Activated CD4-positive, alpha-beta T cell treated with anti-CD3 and anti-CD28 coated beads, Interleukin-2, amount 50 U/mL, for 16 hours (primary cell): Measurements from ENCODE around the gene CYP21A2.
"Not testable (repeated sequence)": the region's sequence is repeated elsewhere in the genome, so short reads cannot be mapped to it uniquely, and the experiment has no call there.

Source experiments
- DNase-seq: peaks from one replicate; pipeline ENCODE4 v3.0.0-alpha.2; 2020

The CYP21A2 gene

GRCh38 chr6:32035283-32036013 is 2.8 kb upstream of the CYP21A2 start:
- DNase-seq, result not testable (repeated sequence)

GRCh38 chr6:32037136-32037535 is 1.1 kb upstream of the CYP21A2 start:
- DNase-seq, result not testable (repeated sequence)

- not testable (repeated sequence) for DNase-seq
Measured at GRCh38 chr6:32038878-32039277, 663 bp downstream of the CYP21A2 start.

GRCh38 chr6:32039321-32040274 is 1.4 kb downstream of the CYP21A2 start:
- not testable (repeated sequence) for DNase-seq

GRCh38 chr6:32040299-32041049 is 2.3 kb downstream of the CYP21A2 start:
- not testable (repeated sequence) for DNase-seq

- DNase-seq, result not testable (repeated sequence)
Measured at GRCh38 chr6:32041050-32041321, 2.8 kb downstream of the CYP21A2 start.

DNA sequence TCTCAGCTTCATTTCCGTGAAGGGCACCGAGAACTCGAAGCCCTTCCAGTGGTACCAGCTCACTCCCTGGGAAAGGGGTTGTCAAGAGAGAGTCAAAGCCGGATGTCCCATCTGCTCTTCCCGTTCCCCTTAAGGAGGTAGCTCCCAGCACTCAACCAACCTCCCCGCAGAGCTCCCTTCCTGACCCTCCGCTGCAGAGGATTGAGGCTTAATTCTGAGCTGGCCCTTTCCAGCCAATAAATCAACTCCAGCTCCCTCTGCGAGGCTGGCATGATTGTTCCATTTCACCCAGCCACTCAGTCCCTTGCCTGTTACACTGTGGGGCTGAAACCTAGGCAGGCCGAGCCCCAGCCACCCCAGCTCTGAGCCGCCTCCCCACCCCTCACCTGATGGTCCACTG is 3.2 kb downstream of the CYP21A2 start:
- DNase-seq, result not testable (repeated sequence)

- DNase-seq, result not testable (repeated sequence)
Measured at GRCh38 chr6:32042276-32042675, 4.1 kb downstream of the CYP21A2 start.

DNA sequence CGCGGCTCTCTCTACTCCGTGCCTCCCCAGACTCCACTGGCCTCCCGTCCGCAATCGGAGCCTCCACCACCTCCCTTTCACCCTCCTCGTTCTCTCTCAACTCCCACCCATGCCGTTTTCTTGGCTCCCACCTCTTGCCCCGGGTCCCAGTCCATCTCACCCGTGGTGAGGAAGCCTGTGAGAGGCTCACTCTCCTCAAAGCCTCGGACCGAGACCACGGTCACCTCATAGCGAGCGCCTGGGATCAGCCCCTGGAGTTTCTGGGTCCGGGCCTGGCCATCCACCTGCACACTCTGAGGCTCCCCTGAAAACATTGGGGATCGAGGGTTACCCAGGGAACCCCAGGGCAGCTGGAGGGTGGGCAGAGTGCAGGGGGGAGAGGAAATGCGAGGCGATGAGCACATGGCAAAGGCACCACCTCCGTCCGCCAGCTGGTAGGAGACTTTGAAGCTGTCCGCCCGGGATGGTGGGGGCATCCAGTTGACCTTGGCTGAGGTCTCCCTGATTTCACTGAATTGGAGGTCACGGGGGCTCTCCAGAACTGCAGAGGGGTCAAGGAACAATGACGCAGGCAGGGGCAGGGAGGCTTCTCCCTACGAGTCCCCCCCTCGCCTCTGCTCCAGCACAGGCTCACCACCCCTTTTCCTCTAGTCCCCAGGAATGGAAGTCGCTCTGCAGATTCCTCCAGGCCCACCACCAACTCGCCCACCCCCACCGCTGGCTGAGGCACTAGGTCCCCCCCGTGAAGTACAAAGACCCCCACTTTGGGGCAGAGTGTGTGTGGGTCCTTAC is 5.6 kb downstream of the CYP21A2 start:
- DNase-seq, result not testable (repeated sequence)

DNA sequence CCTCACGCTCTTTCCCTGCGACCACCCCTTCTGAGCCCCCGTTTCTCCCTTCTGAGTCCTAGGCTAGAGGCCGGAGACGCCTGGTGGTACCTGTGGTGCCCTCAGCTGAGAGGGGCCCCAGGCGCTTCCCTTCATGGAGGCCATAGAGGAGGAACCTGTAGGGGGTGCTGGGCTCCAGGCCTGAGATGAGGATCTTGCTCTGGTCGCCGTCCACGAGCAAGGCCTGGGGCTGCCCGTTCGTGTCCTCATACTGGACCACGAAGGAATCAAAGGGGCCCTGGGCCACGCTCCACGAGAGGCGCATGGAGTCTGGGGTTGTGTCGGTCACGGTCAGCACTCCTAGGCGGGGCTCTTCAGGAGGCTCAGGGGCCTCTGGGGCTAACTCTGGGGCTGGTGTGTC is 6.7 kb downstream of the CYP21A2 start:
- DNase-seq, result not testable (repeated sequence)

GRCh38 chr6:32045811-32046449 is 7.7 kb downstream of the CYP21A2 start:
- no peak for DNase-seq

DNA sequence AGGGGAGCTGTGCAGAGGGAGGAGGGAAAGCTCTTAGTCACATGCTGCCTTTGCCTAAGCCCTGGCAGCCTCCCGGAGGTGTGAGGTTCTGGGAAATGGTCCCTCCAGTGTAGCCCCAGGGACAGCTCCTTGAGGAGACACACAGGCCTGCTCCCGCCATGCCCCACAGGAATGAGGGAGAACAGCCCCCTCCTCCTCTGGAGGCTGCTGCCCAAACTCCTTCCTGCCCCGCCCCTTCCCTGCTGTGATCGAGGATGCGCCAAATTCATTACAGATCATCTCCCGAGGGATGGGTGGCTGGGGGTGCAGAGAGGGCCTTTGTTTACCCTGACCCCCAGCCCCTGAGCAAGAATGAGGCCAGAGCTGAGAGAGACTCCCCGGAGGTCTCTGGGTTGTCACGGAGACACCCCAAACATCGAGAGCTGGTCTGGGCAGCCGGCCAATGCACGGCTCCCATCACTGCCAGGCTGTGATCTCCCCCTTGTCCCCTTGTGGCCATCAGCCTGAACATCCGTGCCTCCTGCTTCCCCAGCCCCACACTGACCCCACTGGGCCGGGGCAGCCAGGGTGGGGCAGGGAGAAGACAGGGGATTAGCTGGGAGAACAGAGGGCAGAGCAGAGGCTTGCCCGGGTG is 8.4 kb downstream of the CYP21A2 start:
- no peak for DNase-seq

DNA sequence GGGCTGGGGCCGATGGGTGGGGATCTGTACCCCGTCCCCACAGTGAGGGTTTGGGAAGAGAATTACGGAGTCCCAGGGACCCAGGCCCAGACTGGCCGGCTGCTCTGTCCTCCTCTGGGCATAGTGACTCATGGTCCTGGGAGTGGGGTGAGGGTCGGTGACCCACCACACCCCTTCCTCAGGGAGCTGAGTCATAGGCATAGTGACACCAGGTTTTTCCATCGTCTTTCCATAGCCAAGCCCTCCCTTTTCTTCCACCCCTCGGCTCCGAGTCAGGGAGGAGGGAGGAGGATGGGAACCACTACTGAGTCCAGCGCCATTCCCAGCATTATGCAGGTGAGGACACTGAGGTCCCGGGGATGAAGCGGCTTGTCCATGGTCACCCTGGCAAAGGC is 8.9 kb downstream of the CYP21A2 start:
- DNase-seq, result no peak

- no peak for DNase-seq
Measured at GRCh38 chr6:32047539-32047854, 9.3 kb downstream of the CYP21A2 start.

- DNase-seq, result peak; percentile 66
Measured at GRCh38 chr6:32047855-32048766, 9.9 kb downstream of the CYP21A2 start.

GRCh38 chr6:32049149-32049548 is 10.9 kb downstream of the CYP21A2 start:
- DNase-seq, result not testable (repeated sequence)

DNA sequence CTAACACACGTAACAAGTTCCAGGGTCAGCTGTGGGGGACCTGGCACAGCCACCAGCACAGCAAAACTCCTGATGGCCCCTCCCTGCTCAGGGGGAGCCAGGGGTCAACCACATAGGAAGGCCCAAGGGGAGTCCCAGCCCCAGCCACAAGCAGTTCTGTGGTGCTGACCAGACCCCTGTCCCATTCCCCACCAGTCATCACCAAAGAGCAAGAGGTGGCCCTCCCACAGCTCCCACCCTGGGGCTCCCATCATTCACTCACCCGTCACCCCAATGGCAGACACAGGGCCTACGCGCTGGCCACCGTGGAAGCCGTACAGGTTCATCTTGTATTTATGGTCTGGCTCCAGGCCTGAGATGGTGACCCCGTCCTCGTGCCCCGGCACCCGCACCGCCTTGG is 11.5 kb downstream of the CYP21A2 start:
- not testable (repeated sequence) for DNase-seq

DNA sequence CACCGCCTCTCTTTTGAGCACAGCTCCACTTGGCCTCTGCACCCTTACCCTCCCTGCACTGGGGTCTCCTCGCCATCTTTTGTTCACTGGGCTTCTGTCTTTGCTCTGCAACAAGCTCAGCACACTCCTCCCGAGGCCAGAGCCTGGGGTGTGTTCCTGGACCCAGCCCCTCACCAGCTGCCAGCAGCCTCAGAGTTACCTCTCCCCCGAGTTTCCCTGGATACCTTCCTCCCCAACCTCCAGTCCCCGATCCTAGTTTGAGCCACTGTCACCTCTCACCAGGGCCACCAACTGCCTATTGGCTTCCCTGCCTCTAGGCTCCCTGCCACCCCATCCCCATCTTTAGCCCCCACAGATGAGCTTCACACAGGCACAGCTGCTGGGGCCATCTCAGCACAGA is 12.3 kb downstream of the CYP21A2 start:
- no peak for DNase-seq

DNA sequence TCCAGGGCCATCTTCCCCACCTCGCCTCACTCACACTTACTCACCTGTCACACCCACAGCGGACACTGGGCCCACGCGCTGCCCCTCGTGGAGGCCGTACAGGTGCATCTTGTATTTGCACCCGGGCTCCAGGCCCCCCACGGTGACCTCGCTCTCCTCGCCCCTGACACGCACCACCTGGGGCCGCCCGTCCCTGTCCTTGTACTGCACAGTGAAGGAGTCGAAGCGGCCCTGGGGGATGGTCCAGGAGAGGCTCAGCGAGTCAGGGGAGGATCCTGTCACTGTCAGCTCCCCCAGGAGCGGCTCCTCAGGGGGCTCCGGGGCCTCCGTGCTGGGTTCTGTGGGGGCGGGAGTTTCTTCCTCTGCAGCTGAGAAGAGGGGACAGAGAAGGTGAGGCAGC is 14.4 kb downstream of the CYP21A2 start:
- not testable (repeated sequence) for DNase-seq

GRCh38 chr6:32053314-32053713 is 15.1 kb downstream of the CYP21A2 start:
- not testable (repeated sequence) for DNase-seq
